Inflammatory macrophage (primary cell): ENCODE measurements around the gene RHBDD2.

Experiments used
- DNase-seq, 2 donors: peaks; one replicate each; pipeline ENCODE4 v3.0.0-alpha.2; 2020 to 2022

RHBDD2 gene

DNA sequence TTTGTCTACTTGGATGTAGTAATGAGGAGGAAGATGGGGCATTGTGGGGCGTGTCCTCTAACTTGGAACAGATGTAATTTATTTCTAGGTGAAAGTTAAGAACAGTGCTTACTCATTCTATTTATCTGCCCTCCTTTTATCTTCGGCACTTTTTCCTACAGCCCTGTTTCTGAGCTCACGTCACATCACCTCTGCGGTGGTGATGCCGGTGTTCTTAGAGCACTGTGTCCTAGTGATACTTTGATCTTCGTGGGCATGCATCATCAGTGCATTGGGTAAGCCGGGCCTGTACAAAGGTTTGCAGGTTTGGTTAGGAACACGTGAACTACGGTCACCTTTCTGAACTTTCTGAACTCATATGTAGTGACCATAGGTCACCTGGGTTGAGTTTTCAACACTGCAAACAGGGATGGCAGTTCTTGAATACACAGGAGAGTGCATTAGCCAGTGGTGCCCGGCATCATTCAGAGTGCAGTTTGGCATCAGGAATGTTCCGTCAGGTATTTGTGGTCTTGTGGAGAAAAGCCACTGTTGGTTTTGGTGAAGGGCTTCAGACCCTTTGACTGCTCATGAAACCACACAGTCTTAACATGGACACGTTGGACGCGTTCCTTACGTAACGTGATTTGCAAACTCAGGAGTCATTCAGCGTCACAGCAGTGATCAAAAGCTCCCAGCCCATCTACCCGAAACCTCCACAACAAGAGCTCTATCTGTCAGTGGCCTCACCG, 41.8 kb downstream of the RHBDD2 start:
- DNase-seq, result no peak

DNA sequence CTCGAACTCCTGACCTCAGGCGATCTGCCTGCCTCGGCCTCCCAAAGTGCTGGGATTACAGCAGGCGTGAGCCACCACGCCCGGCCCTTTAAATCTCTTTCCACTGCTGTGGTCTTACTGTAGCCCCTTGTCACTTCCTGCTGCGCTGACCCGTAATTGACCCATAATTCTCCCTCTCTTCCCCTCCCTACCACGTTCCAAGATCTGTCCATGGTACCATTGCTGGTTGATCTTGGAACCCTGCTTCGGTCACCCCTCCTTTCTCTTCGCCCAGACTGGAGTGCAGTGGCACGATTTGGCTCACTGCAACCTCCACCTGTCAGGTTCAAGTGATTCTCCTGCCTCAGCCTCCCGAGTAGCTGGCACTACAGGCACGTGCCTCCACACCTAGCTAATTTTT, 42.6 kb downstream of the RHBDD2 start:
- no peak for DNase-seq

DNA sequence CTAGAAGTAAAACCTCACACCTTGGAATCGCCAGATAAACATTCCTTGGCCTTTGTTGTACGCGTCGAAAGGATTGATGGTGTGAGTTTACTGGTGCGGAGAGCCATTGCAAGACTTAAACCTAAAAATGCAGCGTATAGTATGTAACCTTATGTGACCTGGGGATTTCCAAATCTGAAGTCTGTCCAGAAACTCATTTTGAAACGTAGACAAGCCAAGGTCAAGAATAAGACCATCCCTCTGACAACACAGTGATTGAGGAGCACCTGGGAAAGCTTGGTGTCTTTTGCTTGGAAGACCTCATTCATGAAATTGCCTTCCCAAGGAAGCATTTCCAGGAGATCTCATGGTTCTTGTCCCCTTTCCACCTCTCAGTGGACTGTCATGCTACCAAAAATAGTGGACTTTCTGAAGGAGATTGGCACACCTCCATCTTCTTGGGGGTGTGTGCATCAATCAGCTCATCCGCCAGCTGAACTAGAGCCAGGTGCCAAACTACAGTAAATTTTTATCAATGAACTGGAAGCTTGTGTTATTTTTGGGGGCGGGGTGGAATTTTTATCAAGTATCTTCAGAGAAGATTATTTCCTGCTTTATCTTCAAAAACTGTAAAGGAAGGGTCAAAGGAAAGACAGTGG, 44.3 kb downstream of the RHBDD2 start:
- DNase-seq, result no peak

- DNase-seq, result no peak
Measured at GRCh38 chr7:75924256-75924655, 45.4 kb downstream of the RHBDD2 start.

GRCh38 chr7:75924889-75925288, 46.1 kb downstream of the RHBDD2 start:
- peak; percentile 52 to 57 for DNase-seq

DNA sequence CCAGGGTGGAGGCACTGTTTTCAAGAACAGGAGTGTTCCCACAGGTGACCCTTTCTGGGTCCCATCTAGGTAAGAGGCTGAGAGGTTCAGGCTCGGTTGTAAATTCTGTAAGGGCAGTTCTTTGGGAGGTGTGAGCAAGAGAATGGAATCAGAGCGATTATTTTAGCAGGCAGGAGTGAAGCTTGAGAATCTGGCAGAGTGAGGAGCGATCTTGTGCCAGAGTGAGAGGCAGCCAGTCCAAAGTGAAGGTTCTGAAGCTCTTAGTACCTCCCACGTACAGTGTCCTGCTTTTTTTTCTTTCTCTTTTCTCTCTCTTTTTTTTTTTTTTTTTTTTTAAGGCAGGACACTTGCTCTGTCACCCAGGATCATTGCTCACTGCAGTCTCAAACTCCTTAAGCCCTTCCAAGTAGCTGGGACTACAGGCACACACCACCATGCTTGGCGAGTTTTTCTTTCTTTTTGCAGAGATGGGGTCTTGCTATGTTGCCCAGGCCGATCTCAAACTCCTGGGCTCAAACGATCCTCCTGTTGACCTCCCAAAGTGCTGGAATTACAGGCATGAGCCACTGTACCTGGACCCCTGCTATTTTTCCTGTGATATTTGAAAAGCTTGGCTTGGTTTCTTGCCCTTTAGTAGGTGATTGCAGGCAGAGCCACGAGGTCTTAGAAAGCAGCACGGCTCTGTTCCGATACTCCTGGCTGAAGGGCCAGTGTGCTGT, 47.0 kb downstream of the RHBDD2 start:
- no peak for DNase-seq

- DNase-seq, result peak in 1 of 2 donors; percentile 67
Measured at GRCh38 chr7:75928568-75928914, 49.7 kb downstream of the RHBDD2 start.

DNA sequence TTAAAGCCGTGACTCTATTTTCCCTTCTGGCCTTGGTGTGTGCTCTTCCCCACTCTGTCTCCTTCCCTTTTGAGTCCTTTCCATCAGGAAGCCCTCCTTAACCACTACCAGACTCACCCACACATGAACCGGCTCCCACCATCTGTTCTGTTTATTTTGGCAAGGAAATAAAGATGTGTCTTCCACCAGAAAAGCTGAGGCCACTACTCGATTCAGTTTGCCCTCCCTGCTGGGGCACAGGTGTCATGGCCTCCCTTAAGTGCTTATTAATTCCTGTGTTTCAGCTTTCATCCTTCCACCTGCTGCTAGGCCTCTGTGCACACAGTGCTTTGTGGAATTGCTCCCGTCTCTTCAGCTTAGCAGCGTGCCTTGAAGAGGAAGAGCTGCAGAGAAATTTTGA, 52.8 kb downstream of the RHBDD2 start:
- no peak for DNase-seq

GRCh38 chr7:75937958-75938786, 59.3 kb downstream of the RHBDD2 start:
- peak; percentile 89 to 91 for DNase-seq
